Sigmoid colon (tissue), 4 donors: ENCODE data around the gene NLRC3.

Experiments used
- EP300 ChIP-seq, 4 donors: sonication (generic); formaldehyde crosslinking; IDR thresholded peaks; one replicate each; pipeline ENCODE4 v1.6.1; 2017; ENCODE audit warnings: antibody characterized with exemption in 4 of 4
- POLR2A ChIP-seq, 2 donors: fragments of 450-650 bp; IDR thresholded peaks; one replicate each; pipeline ENCODE4 v1.6.1; 2016; ENCODE audit warnings: antibody characterized with exemption in 2 of 2, mild to moderate bottlenecking in 2 of 2, moderate library complexity in 2 of 2
- TF ChIP-seq, protein P1 (sequence below), 4 experiments: fragments of 450-650 bp in 3 of 4; fragments of 200-600 bp in 1 of 4; IDR thresholded peaks; one replicate each; pipeline ENCODE4 v1.5.1; 2016 to 2019; ENCODE audit warnings: antibody characterized with exemption in 4 of 4, mild to moderate bottlenecking in 3 of 4, moderate library complexity in 2 of 4

DNA sequence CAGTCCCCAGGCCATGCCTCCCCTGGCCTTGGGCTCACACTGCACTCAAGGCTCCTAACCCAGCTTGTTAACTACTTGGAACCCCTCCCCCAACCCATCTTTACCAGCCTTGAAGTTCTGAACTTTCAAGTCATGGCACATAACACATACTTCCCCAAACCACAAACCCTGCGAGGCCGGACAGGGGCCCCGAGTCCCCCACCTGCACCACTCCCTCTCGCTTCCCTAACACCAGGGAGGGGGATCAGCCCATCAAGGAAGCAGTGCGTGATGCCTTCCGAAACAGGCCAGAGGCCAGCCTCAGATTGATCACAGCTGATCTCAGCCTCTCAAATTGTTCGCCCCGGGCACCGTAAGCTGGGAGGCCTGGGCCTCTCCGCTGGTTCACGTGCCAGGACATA is 3.0 kb upstream of the NLRC3 start:
- TF ChIP-seq POLR2A (IDR thresholded peaks at IDR 0.05), result no peak
- TF ChIP-seq, protein P1, sequence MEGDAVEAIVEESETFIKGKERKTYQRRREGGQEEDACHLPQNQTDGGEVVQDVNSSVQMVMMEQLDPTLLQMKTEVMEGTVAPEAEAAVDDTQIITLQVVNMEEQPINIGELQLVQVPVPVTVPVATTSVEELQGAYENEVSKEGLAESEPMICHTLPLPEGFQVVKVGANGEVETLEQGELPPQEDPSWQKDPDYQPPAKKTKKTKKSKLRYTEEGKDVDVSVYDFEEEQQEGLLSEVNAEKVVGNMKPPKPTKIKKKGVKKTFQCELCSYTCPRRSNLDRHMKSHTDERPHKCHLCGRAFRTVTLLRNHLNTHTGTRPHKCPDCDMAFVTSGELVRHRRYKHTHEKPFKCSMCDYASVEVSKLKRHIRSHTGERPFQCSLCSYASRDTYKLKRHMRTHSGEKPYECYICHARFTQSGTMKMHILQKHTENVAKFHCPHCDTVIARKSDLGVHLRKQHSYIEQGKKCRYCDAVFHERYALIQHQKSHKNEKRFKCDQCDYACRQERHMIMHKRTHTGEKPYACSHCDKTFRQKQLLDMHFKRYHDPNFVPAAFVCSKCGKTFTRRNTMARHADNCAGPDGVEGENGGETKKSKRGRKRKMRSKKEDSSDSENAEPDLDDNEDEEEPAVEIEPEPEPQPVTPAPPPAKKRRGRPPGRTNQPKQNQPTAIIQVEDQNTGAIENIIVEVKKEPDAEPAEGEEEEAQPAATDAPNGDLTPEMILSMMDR (IDR thresholded peaks at IDR 0.05), result no peak
- TF ChIP-seq EP300 (IDR thresholded peaks at IDR 0.05), result no peak
